Non-pigmented ciliary epithelial cell (primary cell): ENCODE results near the gene SCUBE2.

ENCODE experiments used
- DNase-seq: peaks from one replicate; pipeline ENCODE4 v3.0.0-alpha.2; 2010; ENCODE audit warnings: low read depth

Gene SCUBE2

GRCh38 chr11:9091044-9091922 lies at the start of gene SCUBE2:
Gene SCUBE2, minus strand, starts transcription at chr11:9091599. Its CDS starts 71 bp downstream, at chr11:9091528.
- DNase-seq = no peak

- no peak for DNase-seq
Observed at GRCh38 chr11:9141186-9141585, 49.8 kb upstream of the SCUBE2 start.

- no peak for DNase-seq
Observed at GRCh38 chr11:9139628-9140357, 48.4 kb upstream of the SCUBE2 start.

- DNase-seq = peak; percentile 73
Observed at GRCh38 chr11:9138612-9139579, 47.5 kb upstream of the SCUBE2 start.

GRCh38 chr11:9138133-9138453 lies 46.7 kb upstream of the SCUBE2 start:
- DNase-seq = no peak

GRCh38 chr11:9137293-9138132 lies 46.1 kb upstream of the SCUBE2 start:
- no peak for DNase-seq

GRCh38 chr11:9136741-9137140 lies 45.3 kb upstream of the SCUBE2 start:
- no peak for DNase-seq

- DNase-seq = no peak
Observed at GRCh38 chr11:9133956-9134355, 42.6 kb upstream of the SCUBE2 start.

- DNase-seq = no peak
Observed at GRCh38 chr11:9132203-9132878, 40.9 kb upstream of the SCUBE2 start.

- no peak for DNase-seq
Observed at GRCh38 chr11:9130297-9130696, 38.9 kb upstream of the SCUBE2 start.

- no peak for DNase-seq
Observed at GRCh38 chr11:9126636-9127035, 35.2 kb upstream of the SCUBE2 start.

GRCh38 chr11:9125185-9125886 lies 33.9 kb upstream of the SCUBE2 start:
- no peak for DNase-seq

- DNase-seq = no peak
Observed at GRCh38 chr11:9123595-9124304, 32.4 kb upstream of the SCUBE2 start.

GRCh38 chr11:9121469-9121796 lies 30.0 kb upstream of the SCUBE2 start:
- no peak for DNase-seq

- no peak for DNase-seq
Observed at GRCh38 chr11:9120664-9121468, 29.5 kb upstream of the SCUBE2 start.

- no peak for DNase-seq
Observed at GRCh38 chr11:9118277-9118676, 26.9 kb upstream of the SCUBE2 start.

- no peak for DNase-seq
Observed at GRCh38 chr11:9112075-9112474, 20.7 kb upstream of the SCUBE2 start.

- DNase-seq = no peak
Observed at GRCh38 chr11:9109858-9110731, 18.7 kb upstream of the SCUBE2 start.
